ENCODE data around the gene C17orf75.

Gene C17orf75

GRCh38 chr17:32341141-32341856 lies 674 bp downstream of the C17orf75 start:
- TF ChIP-seq CTCF (conservative IDR thresholded peaks at IDR 0.05), result peak; percentile 29
- H3K27ac ChIP-seq, result peak overlapping the region; percentile 84

DNA sequence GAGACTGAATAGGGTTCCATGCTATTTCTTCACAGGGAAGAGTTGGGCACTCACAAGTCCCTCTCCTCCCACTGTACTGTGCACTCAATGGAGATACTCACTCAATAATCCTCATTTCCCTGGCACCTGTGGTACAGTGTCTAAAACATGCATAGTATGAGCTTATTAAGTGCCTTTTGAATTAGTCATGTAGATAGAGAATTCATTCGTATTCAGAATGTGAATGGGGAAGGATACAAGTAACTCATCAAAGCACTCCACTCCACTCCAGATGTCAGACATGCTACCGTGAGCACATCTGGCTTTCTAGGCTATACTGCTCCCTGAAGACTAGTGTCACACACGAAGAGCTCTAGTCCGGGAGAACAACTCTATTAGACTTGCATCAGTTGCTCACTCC lies 6.3 kb downstream of the C17orf75 start:
- TF ChIP-seq CTCF (conservative IDR thresholded peaks at IDR 0.05), result no peak
- no peak overlapping the region for H3K27ac ChIP-seq

DNA sequence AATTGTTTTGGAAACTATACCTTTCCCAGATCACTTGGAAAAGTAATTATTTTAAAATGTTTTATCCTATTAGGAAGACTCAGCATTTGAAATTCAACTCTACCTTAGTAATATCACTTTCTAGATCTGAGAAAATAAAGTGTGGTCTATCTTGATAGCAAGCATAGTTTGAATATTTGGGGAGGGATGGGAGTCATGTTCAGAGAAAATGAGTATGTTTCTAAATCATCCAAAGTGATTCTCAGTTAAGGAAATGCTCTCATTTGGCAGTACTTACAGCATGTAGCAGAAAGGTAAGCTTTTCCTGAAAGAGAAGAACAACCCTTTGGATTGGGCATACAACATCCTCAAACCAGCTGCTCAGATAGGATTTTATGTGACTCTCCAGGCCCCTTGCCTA lies 6.9 kb downstream of the C17orf75 start:
- no peak for TF ChIP-seq CTCF (conservative IDR thresholded peaks at IDR 0.05)
- H3K27ac ChIP-seq, result no peak overlapping the region

GRCh38 chr17:32333187-32333586 lies 8.8 kb downstream of the C17orf75 start:
- no peak overlapping the region for H3K27ac ChIP-seq
- TF ChIP-seq CTCF (conservative IDR thresholded peaks at IDR 0.05), result no peak

- TF ChIP-seq CTCF (conservative IDR thresholded peaks at IDR 0.05), result no peak
- H3K27ac ChIP-seq, result no peak overlapping the region
These were observed 10.5 kb downstream of the C17orf75 start for GRCh38 chr17:32331243-32332040.

DNA sequence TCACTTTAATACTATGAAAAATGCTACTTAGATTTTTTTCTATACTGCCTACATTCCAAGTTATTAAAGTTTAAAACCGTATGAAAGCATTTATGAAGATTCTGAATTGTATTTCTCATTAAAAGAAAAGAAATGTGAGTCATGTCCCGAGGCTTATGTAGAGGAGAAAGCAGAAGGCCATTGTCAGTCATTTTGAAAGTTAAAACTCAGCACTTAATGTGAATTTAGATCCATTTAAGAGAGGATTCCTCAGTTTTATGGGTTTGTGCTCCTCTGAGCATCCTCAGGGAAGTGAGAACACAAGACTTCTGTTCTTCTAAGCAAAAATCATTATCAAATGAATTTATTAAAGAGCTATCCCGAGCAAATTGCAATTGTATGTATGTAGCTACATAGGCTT lies 11.8 kb downstream of the C17orf75 start:
- no peak for TF ChIP-seq CTCF (conservative IDR thresholded peaks at IDR 0.05)
- H3K27ac ChIP-seq, result no peak overlapping the region

DNA sequence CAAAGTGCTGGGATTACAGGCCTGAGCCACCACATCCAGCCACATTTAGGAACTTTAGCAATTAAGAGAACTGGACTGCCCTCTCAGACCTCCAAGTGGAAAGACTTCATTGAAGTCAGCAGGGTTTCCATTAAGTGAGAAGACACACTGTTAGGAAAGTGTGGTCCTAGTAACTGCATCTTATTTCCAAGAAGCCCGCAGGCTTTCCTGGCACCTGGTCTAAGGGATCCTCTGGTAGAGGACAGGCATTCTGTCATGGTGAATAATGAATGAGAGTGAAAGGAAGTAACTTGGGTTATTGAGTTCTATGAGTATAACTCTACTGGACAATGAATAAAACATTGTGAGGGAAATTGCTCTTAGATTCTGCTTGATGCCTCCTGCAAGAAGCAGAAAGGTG lies 14.1 kb downstream of the C17orf75 start:
- TF ChIP-seq CTCF (conservative IDR thresholded peaks at IDR 0.05), result no peak
- no peak overlapping the region for H3K27ac ChIP-seq
